GM15510 (cell line): ENCODE measurements around the gene SPRYD7.

Experiments
- POLR2A ChIP-seq: IDR thresholded peaks from 3 replicates; pipeline ENCODE4 v1.6.1; 2011; ENCODE audit warnings: borderline replicate concordance; ENCODE audit not compliant: insufficient read length; ENCODE audit errors: extremely low read depth

Gene SPRYD7

GRCh38 chr13:49939321-49939720 lies 3.2 kb upstream of the SPRYD7 start:
- no peak for TF ChIP-seq POLR2A

DNA sequence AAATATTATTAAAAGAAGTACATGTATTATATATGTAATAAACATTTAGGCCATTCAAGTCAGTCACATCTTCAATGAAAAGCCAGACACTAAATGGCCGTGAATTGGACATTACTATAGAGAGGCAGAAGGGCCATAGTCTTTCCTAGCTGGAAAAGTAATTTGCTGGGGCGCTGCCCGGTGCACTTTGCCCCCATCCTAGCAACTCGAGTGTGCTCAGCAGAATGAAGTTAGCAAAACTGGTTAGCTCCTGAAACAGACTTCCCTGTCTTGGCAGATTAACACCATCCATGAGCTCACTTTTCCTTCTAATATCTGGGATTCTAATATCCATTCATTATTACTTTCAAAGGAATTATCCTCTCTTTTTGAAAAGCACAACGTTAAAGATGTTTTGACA lies 2.8 kb upstream of the SPRYD7 start:
- TF ChIP-seq POLR2A = no peak

DNA sequence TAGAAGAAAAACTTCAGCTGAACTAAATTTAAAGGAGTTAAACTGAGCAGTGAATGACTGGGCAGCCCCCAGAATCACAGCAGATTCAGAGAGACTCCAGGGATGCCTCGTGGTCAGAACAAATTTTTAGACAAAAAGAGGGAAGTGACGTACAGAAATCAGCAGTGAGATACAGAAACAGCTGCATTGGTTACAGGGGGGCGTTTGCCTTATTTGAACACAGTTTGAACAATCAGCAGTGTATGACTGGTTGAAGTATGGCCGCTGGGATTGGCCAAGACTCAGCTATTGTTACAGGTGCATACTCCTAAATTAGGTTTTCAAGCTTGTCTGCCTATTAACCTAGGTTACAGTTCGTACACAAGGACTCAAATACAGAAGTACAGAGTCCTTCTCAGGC lies 2.2 kb upstream of the SPRYD7 start:
- TF ChIP-seq POLR2A = no peak

- no peak for TF ChIP-seq POLR2A
These were observed 781 bp upstream of the SPRYD7 start for GRCh38 chr13:49936968-49937273.

- TF ChIP-seq POLR2A = no peak
These were observed 717 bp downstream of the SPRYD7 start for GRCh38 chr13:49935171-49936074.

DNA sequence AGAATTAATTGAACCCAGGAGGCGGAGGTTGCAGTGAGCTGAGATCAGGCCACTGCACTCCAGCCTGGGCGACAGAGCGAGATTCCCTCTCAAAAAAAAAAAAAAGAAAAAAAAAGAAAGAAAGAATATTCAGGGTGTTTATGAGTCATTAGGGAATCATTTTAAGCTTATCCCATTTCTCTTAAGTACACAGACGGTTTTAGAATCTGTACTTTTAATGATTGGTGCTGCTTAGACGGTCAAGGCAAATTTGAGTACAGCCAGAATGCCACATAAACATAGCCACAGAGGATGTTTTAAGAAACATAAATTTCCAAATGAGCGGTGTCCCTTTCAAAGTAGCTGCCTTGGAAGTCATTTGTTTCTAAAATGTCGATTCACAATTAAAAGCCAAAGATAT lies 2.6 kb downstream of the SPRYD7 start:
- TF ChIP-seq POLR2A = no peak

- TF ChIP-seq POLR2A = no peak
These were observed 3.3 kb downstream of the SPRYD7 start for GRCh38 chr13:49932868-49933267.

GRCh38 chr13:49932066-49932465 lies 4.1 kb downstream of the SPRYD7 start:
- TF ChIP-seq POLR2A = no peak

GRCh38 chr13:49927755-49928154 lies 8.4 kb downstream of the SPRYD7 start:
- TF ChIP-seq POLR2A = no peak

DNA sequence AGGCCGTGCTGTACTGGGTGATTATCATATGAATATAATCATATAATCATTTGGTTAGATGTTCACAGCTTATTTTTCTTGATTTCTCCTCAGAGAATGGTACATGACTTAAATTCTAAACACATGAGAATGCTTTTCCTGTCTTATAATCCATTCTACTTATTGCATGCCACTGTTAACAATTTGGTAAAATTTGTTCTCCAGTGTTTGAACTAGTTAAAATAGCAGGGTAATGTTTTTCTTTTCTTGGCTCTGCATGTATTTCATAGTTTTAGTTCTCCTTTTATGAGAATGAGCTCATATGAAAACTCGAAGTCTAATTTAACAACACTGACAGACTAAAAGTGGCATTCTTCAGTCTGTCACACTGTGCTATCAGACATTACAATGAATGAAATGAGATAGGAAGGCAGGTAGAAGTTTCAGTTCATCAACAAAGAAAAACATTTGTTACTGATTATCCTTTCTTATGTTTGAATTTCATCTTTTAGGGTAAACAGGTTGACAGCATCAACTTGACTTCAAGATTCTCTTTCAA lies 10.2 kb downstream of the SPRYD7 start:
- TF ChIP-seq POLR2A = no peak

DNA sequence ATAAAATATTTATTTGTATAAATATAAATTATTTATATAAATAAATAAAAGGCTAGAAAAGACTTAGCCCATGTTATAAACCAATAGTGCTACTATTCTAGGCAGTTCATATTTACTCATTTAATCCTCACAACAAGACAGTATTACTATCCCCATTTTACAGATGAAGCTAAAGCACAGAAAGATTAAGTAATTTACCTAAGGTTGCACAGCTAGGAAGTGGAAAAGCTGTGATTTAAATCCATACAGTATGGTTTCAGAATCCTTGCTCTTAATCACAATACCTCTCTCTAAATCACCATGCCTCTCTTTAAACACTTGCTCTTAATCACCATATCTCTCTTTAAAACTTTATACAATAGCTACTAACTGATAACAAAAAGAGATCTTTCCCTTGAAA lies 13.8 kb downstream of the SPRYD7 start:
- TF ChIP-seq POLR2A = no peak

DNA sequence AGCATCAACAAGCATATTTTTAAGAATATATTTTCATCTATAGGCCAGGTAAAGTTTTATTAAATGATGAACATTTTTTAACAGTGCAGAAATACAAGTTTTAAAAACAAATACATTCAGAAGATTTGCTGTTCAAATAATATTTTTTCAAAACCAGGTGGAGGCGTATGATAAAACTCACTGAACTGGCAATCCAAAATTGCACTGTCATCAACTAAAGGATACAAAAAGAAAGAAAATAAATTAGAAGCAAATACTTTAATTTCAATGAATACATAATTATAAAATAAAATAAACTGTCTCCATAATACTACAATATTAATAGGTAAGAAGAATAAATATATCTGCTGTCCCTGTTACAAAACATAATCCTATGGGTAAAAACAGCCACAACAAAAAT lies 21.2 kb downstream of the SPRYD7 start:
- no peak for TF ChIP-seq POLR2A

- TF ChIP-seq POLR2A = no peak
These were observed 27.5 kb downstream of the SPRYD7 start for GRCh38 chr13:49908637-49909036.

DNA sequence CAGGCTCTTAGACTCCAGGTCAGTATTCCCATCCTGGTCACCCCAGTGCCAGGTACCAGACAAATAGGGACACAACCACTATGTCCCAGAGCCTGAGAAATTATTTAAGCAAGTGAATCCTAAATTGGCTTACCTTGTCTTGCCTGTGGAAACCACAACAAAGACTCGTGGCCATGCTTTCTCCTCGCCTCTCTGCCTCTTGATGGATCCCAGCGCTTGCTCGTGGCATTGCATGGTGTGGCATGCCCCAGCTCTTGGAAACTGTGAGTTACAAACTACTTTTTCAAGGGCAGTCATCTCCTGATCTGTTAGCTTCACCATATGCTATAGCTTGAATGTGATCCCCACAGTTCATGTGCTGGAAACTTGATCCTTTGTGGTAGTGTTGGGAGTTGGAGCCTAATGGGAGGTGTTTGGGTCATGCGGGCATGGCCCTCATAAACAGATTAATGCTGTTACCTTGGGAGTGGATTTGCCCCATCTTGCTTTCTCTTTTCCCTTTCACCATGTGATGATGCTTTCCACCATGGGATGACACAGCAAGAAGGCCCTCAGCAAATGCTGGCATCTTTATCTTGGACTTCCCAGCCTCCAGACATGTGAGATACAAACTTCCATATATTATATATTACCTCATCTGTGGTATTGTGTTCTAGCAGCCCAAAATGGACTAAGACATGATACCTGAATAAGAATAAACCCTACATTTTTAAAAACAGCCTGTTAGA lies 31.2 kb downstream of the SPRYD7 start:
- no peak for TF ChIP-seq POLR2A

DNA sequence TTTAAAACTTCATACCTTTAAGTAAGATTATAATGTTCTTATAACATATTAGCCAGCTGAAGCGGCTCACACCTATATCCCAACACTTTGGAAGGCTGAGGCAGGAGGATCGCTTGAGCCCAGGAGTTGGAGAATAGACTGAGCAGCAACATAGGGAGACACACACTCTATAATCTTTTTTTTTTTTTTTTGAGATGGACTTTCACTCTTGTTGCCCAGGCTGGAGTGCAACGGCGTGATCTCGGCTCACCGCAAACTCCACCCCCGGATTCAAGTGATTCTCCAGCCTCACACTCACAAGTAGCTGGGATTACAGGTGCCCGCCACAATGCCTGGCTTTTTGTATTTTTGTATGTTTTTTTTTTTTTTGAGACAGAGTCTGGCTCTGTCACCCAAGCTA lies 37.3 kb downstream of the SPRYD7 start:
- no peak for TF ChIP-seq POLR2A

- TF ChIP-seq POLR2A = no peak
These were observed 38.4 kb downstream of the SPRYD7 start for GRCh38 chr13:49897713-49898112.

GRCh38 chr13:49895826-49896225 lies 40.3 kb downstream of the SPRYD7 start:
- TF ChIP-seq POLR2A = no peak

DNA sequence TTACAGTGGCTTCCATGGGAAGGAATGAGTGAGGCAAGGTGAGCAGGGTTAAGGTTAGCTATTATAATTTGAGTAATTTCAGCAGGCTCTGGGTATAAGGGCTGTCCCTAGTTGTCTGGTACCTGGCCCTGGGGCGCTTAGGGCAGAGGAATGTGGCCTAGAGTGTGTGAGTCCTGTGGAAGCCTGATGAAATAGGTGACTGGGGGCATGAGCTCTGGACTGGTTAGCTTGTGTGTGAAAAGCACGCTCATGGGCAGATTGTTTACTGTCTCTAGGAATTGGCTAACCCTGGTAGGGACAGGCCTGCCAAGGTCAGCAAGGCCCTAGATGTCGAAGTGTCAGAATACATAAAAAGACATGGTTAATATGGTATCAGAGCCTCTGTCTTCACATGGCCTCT lies 42.5 kb downstream of the SPRYD7 start:
- TF ChIP-seq POLR2A = no peak
